Nephron progenitor cell (in vitro differentiated cells): Measurements from ENCODE around the gene GDPD5.
A peak's percentile ranks its signal among the peaks of the same experiment; 100 is the strongest.

ENCODE experiments used
- DNase-seq: peaks from one replicate; pipeline ENCODE4 v3.0.0; 2021
- H3K27ac Mint-ChIP-seq: 2 replicates; pipeline ENCODE4 v1.8.0; 2021; ENCODE audit warnings: mild to moderate bottlenecking, moderate library complexity, mixed read lengths
- H3K27me3 Mint-ChIP-seq: 2 replicates; pipeline ENCODE4 v1.8.0; 2021; ENCODE audit warnings: mild to moderate bottlenecking, low read depth, mixed read lengths; ENCODE audit not compliant: poor library complexity
- H3K36me3 Mint-ChIP-seq: 2 replicates; pipeline ENCODE4 v1.8.0; 2021; ENCODE audit warnings: low read depth, mixed read lengths
- H3K4me1 Mint-ChIP-seq: 2 replicates; pipeline ENCODE4 v1.8.0; 2021; ENCODE audit warnings: mixed read lengths
- H3K4me3 Mint-ChIP-seq: 2 replicates; pipeline ENCODE4 v1.8.0; 2021; ENCODE audit warnings: mild to moderate bottlenecking, moderate library complexity, mixed read lengths
- H3K9me3 Mint-ChIP-seq: 2 replicates; pipeline ENCODE4 v1.8.0; 2021; ENCODE audit warnings: mild to moderate bottlenecking, moderate library complexity, mixed read lengths
- TF ChIP-seq, protein P1 (sequence below): fragments of 200-600 bp; sonication (generic); IDR thresholded peaks from 2 replicates; pipeline ENCODE4 v1.5.0; 2021; ENCODE audit warnings: antibody characterized with exemption

The GDPD5 gene

GRCh38 chr11:75474240-75474639, 51.5 kb downstream of the GDPD5 start:
- Mint-ChIP-seq H3K4me1 (peaks cover 89% of the 10 kb centered on the region), H3K36me3 (no peaks in the 10 kb centered on the region), H3K27me3 (peaks cover 3% of the 10 kb centered on the region), H3K4me3 (no peak overlapping the region), H3K9me3 (no peaks in the 10 kb centered on the region), H3K27ac (no peak overlapping the region)
- TF ChIP-seq, protein P1, sequence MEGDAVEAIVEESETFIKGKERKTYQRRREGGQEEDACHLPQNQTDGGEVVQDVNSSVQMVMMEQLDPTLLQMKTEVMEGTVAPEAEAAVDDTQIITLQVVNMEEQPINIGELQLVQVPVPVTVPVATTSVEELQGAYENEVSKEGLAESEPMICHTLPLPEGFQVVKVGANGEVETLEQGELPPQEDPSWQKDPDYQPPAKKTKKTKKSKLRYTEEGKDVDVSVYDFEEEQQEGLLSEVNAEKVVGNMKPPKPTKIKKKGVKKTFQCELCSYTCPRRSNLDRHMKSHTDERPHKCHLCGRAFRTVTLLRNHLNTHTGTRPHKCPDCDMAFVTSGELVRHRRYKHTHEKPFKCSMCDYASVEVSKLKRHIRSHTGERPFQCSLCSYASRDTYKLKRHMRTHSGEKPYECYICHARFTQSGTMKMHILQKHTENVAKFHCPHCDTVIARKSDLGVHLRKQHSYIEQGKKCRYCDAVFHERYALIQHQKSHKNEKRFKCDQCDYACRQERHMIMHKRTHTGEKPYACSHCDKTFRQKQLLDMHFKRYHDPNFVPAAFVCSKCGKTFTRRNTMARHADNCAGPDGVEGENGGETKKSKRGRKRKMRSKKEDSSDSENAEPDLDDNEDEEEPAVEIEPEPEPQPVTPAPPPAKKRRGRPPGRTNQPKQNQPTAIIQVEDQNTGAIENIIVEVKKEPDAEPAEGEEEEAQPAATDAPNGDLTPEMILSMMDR, result no peak
- DNase-seq, result no peak

- H3K4me1 Mint-ChIP-seq, result peaks cover 94% of the 10 kb centered on the region
- no peaks in the 10 kb centered on the region for H3K36me3 Mint-ChIP-seq
- no peak for DNase-seq
- H3K4me3 Mint-ChIP-seq, result no peak overlapping the region
- peaks cover 3% of the 10 kb centered on the region for H3K27me3 Mint-ChIP-seq
- no peak overlapping the region for H3K27ac Mint-ChIP-seq
- TF ChIP-seq, protein P1, result no peak
- no peaks in the 10 kb centered on the region for H3K9me3 Mint-ChIP-seq
These were observed 52.1 kb downstream of the GDPD5 start for GRCh38 chr11:75473684-75474083.

GRCh38 chr11:75472081-75472732, 53.5 kb downstream of the GDPD5 start:
- DNase-seq, result no peak
- Mint-ChIP-seq H3K4me1 (peaks cover 96% of the 10 kb centered on the region), H3K27me3 (peaks cover 3% of the 10 kb centered on the region), H3K27ac (no peak overlapping the region), H3K36me3 (no peaks in the 10 kb centered on the region), H3K9me3 (no peaks in the 10 kb centered on the region), H3K4me3 (no peak overlapping the region)
- TF ChIP-seq, protein P1, result no peak

- no peaks in the 10 kb centered on the region for H3K9me3 Mint-ChIP-seq
- H3K36me3 Mint-ChIP-seq, result no peaks in the 10 kb centered on the region
- no peak for DNase-seq
- H3K4me1 Mint-ChIP-seq, result peaks cover 91% of the 10 kb centered on the region
- peak overlapping the region; percentile 95 for H3K27ac Mint-ChIP-seq
- no peak overlapping the region for H3K4me3 Mint-ChIP-seq
- peaks cover 3% of the 10 kb centered on the region for H3K27me3 Mint-ChIP-seq
- TF ChIP-seq, protein P1, result no peak
These were observed 54.4 kb downstream of the GDPD5 start for GRCh38 chr11:75471176-75471973.

GRCh38 chr11:75470476-75471080, 55.2 kb downstream of the GDPD5 start:
- Mint-ChIP-seq H3K4me3 (no peak overlapping the region), H3K27ac (peak overlapping the region; percentile 95), H3K4me1 (peaks cover 91% of the 10 kb centered on the region), H3K9me3 (no peaks in the 10 kb centered on the region), H3K27me3 (peaks cover 3% of the 10 kb centered on the region), H3K36me3 (no peaks in the 10 kb centered on the region)
- TF ChIP-seq, protein P1, result no peak
- DNase-seq, result no peak
